Measurements from ENCODE around the gene MRPL58. TPM values are rescaled to one million over a fixed set of nuclear protein-coding genes. Genes with fewer than 3 reads are reported as not detected.

Gene MRPL58
- polyA plus RNA-seq, 4 donors, result 22.4 to 73.0 (median 45.7) TPM

Other genes starting within 250 kb of the MRPL58 start
- gene NAT9, start 236.3 kb upstream of the MRPL58 start, polyA plus RNA-seq, result 10 to 100 TPM; 12.4 to 28.3 (median 22.2) TPM
- under 1 TPM in 2 of 4 donors, not detected in 2; 0.28 to 0.37 TPM for gene GRIN2C, start 152.8 kb upstream of the MRPL58 start, polyA plus RNA-seq
- gene FDXR, start 139.7 kb upstream of the MRPL58 start, polyA plus RNA-seq, result 10 to 100 TPM in 3 of 4 donors, 1 to 10 TPM in 1; 9.2 to 16.6 (median 12.5) TPM
- 10 to 100 TPM in 3 of 4 donors, 1 to 10 TPM in 1; 2.5 to 27.3 (median 25.7) TPM for gene FADS6, start 119.0 kb upstream of the MRPL58 start, polyA plus RNA-seq
- 1 to 10 TPM in 1 of 4 donors, under 1 TPM in 3; 0.07 to 3.1 (median 0.63) TPM for gene USH1G, start 89.4 kb upstream of the MRPL58 start, polyA plus RNA-seq
- 1 to 10 TPM in 1 of 4 donors, under 1 TPM in 3; 0.22 to 5.9 (median 0.46) TPM for gene OTOP2, start 88.4 kb upstream of the MRPL58 start, polyA plus RNA-seq
- 10 to 100 TPM in 2 of 4 donors, 1 to 10 TPM in 2; 3.1 to 35.7 (median 19.1) TPM for gene OTOP3, start 76.8 kb upstream of the MRPL58 start, polyA plus RNA-seq
- gene HID1, start 39.9 kb upstream of the MRPL58 start, polyA plus RNA-seq, result 10 to 100 TPM; 37.0 to 60.4 (median 40.6) TPM
- 10 to 100 TPM in 3 of 4 donors, 1 to 10 TPM in 1; 2.3 to 39.6 (median 27.2) TPM for gene CDR2L, start 25.0 kb upstream of the MRPL58 start, polyA plus RNA-seq
- 100 to 1,000 TPM; 286 to 919 (median 609) TPM for gene ATP5PD, start 34.3 kb downstream of the MRPL58 start, polyA plus RNA-seq
- gene KCTD2, start 34.6 kb downstream of the MRPL58 start, polyA plus RNA-seq, result 10 to 100 TPM; 12.3 to 18.0 (median 13.7) TPM
- 10 to 100 TPM; 23.5 to 35.4 (median 32.2) TPM for gene SLC16A5, start 75.3 kb downstream of the MRPL58 start, polyA plus RNA-seq
- gene ARMC7, start 97.3 kb downstream of the MRPL58 start, polyA plus RNA-seq, result 10 to 100 TPM; 11.6 to 24.8 (median 18.7) TPM
- gene NT5C, start 119.1 kb downstream of the MRPL58 start, polyA plus RNA-seq, result 100 to 1,000 TPM in 2 of 4 donors, 10 to 100 TPM in 2; 48.6 to 169 (median 111) TPM
- 100 to 1,000 TPM in 3 of 4 donors, 10 to 100 TPM in 1; 79.0 to 758 (median 413) TPM for gene JPT1, start 141.8 kb downstream of the MRPL58 start, polyA plus RNA-seq
- 100 to 1,000 TPM in 1 of 4 donors, 10 to 100 TPM in 3; 64.3 to 305 (median 71.9) TPM for gene SUMO2, start 170.3 kb downstream of the MRPL58 start, polyA plus RNA-seq
- 10 to 100 TPM; 39.4 to 49.6 (median 44.5) TPM for gene NUP85, start 193.0 kb downstream of the MRPL58 start, polyA plus RNA-seq
- gene GGA3, start 248.9 kb downstream of the MRPL58 start, polyA plus RNA-seq, result 10 to 100 TPM; 17.6 to 39.1 (median 22.4) TPM
- gene MRPS7, start 249.2 kb downstream of the MRPL58 start, polyA plus RNA-seq, result 10 to 100 TPM; 55.9 to 88.6 (median 74.4) TPM